Ectodermal cell (in vitro differentiated cells): ENCODE data around the gene EEF1AKMT3.

Source experiments
- H3K27ac ChIP-seq: 2 replicates; pipeline ENCODE4 v1.7.0; 2013; ENCODE audit warnings: mild to moderate bottlenecking, low read depth, low read length; ENCODE audit not compliant: insufficient read depth, poor library complexity, severe bottlenecking
- H3K27me3 ChIP-seq: 2 replicates; pipeline ENCODE4 v1.7.0; 2013; ENCODE audit warnings: mild to moderate bottlenecking, low read length; ENCODE audit not compliant: insufficient read depth, control insufficient read depth, poor library complexity, severe bottlenecking
- H3K36me3 ChIP-seq: one replicate; pipeline ENCODE4 v1.7.0; 2013; ENCODE audit warnings: low read length; ENCODE audit not compliant: control insufficient read depth, insufficient read depth
- H3K4me1 ChIP-seq: one replicate; pipeline ENCODE4 v1.7.0; 2013; ENCODE audit warnings: low read length; ENCODE audit not compliant: control insufficient read depth, insufficient read depth
- H3K4me3 ChIP-seq: 2 replicates; pipeline ENCODE4 v1.7.0; 2013; ENCODE audit warnings: low read depth, low read length, control low read depth; ENCODE audit not compliant: insufficient read depth
- H3K9me3 ChIP-seq: 2 replicates; pipeline ENCODE4 v1.7.0; 2013; ENCODE audit warnings: mild to moderate bottlenecking, low read length, moderate library complexity; ENCODE audit not compliant: control insufficient read depth
- WGBS, 2 experiments: methylation state at CpG; one replicate each; pipeline ENCODE4 v1.1.7; 2013; ENCODE audit warnings: missing lambda C conversion rate in 2 of 2; 5-methylcytosine and 5-hydroxymethylcytosine counted together

Gene EEF1AKMT3

GRCh38 chr12:57758552-57759359, 13.7 kb upstream of the EEF1AKMT3 start:
- Histone ChIP-seq H3K4me3 (no peak overlapping the region), H3K9me3 (no peaks in the 10 kb centered on the region), H3K27ac (no peak overlapping the region), H3K27me3 (peaks cover 48% of the 10 kb centered on the region), H3K36me3 (no peaks in the 10 kb centered on the region), H3K4me1 (peaks cover 16% of the 10 kb centered on the region)
- WGBS, 2 experiments = 90 to 93% methylated on average over 25 of the region's 25 CpGs

GRCh38 chr12:57759360-57759980, 12.9 kb upstream of the EEF1AKMT3 start:
- 34 to 39% methylated on average over 3 of the region's 3 CpGs for WGBS, 2 experiments
- Histone ChIP-seq H3K4me1 (peaks cover 9% of the 10 kb centered on the region), H3K36me3 (no peaks in the 10 kb centered on the region), H3K27me3 (peaks cover 48% of the 10 kb centered on the region), H3K9me3 (no peaks in the 10 kb centered on the region), H3K4me3 (no peak overlapping the region), H3K27ac (no peak overlapping the region)

- H3K9me3 ChIP-seq = no peaks in the 10 kb centered on the region
- no peaks in the 10 kb centered on the region for H3K36me3 ChIP-seq
These were observed 11.9 kb upstream of the EEF1AKMT3 start for GRCh38 chr12:57760347-57760982.

GRCh38 chr12:57761391-57761998, 10.9 kb upstream of the EEF1AKMT3 start:
- Histone ChIP-seq H3K4me1 (peaks cover 9% of the 10 kb centered on the region), H3K36me3 (no peaks in the 10 kb centered on the region), H3K27me3 (peaks cover 48% of the 10 kb centered on the region), H3K27ac (no peak overlapping the region), H3K4me3 (no peak overlapping the region), H3K9me3 (no peaks in the 10 kb centered on the region)
- WGBS, 2 experiments = 90% methylated on average over 4 of the region's 4 CpGs

More at GRCh38 chr12:57760347-57760982, 11.9 kb upstream of the EEF1AKMT3 start:
- Histone ChIP-seq H3K4me1 (peaks cover 9% of the 10 kb centered on the region), H3K27me3 (peaks cover 48% of the 10 kb centered on the region), H3K27ac (no peak overlapping the region), H3K4me3 (no peak overlapping the region)
- 85% methylated on average over 3 of the region's 3 CpGs for WGBS, 2 experiments

GRCh38 chr12:57762463-57762862, 10.0 kb upstream of the EEF1AKMT3 start:
- H3K27me3 ChIP-seq = peaks cover 48% of the 10 kb centered on the region
- H3K4me3 ChIP-seq = no peak overlapping the region
- no peak overlapping the region for H3K27ac ChIP-seq
- 87 to 89% methylated on average over 2 of the region's 2 CpGs for WGBS, 2 experiments
- no peaks in the 10 kb centered on the region for H3K36me3 ChIP-seq
- no peaks in the 10 kb centered on the region for H3K9me3 ChIP-seq
- H3K4me1 ChIP-seq = peaks cover 16% of the 10 kb centered on the region

GRCh38 chr12:57763881-57764661, 8.3 kb upstream of the EEF1AKMT3 start:
- 79 to 81% methylated on average over 6 of the region's 6 CpGs for whole genome bisulfite sequencing, 2 experiments
- no peaks in the 10 kb centered on the region for H3K36me3 ChIP-seq
- no peak overlapping the region for H3K4me3 ChIP-seq
- peaks cover 52% of the 10 kb centered on the region for H3K27me3 ChIP-seq
- peaks cover 16% of the 10 kb centered on the region for H3K4me1 ChIP-seq
- no peaks in the 10 kb centered on the region for H3K9me3 ChIP-seq
- no peak overlapping the region for H3K27ac ChIP-seq

- WGBS, 2 experiments = 23% methylated on average over 17 of the region's 17 CpGs
- no peaks in the 10 kb centered on the region for H3K9me3 ChIP-seq
- H3K4me1 ChIP-seq = peaks cover 16% of the 10 kb centered on the region
- no peak overlapping the region for H3K27ac ChIP-seq
- H3K27me3 ChIP-seq = peaks cover 52% of the 10 kb centered on the region
- no peaks in the 10 kb centered on the region for H3K36me3 ChIP-seq
- H3K4me3 ChIP-seq = peak overlapping the region; percentile 14
These were observed 7.8 kb upstream of the EEF1AKMT3 start for GRCh38 chr12:57764662-57765002.

- WGBS, 2 experiments = 2% methylated on average over 60 of the region's 60 CpGs
- Histone ChIP-seq H3K4me1 (peaks cover 16% of the 10 kb centered on the region), H3K4me3 (peak overlapping the region; percentile 14), H3K27ac (no peak overlapping the region), H3K27me3 (peaks cover 52% of the 10 kb centered on the region), H3K9me3 (no peaks in the 10 kb centered on the region), H3K36me3 (no peaks in the 10 kb centered on the region)
These were observed 7.3 kb upstream of the EEF1AKMT3 start for GRCh38 chr12:57765003-57765697.

GRCh38 chr12:57765698-57766463, 6.5 kb upstream of the EEF1AKMT3 start:
- Histone ChIP-seq H3K9me3 (no peaks in the 10 kb centered on the region), H3K4me1 (peaks cover 16% of the 10 kb centered on the region), H3K4me3 (peak overlapping the region; percentile 14), H3K27me3 (peaks cover 52% of the 10 kb centered on the region), H3K36me3 (no peaks in the 10 kb centered on the region), H3K27ac (no peak overlapping the region)
- WGBS, 2 experiments = 6% methylated on average over 40 of the region's 40 CpGs
